Lower leg skin (tissue), 4 donors: ENCODE measurements around the gene TAL1. TPM values are rescaled to one million over a fixed set of nuclear protein-coding genes. Genes with fewer than 3 reads are reported as not detected.
"Not testable (repeated sequence)": the region's sequence is repeated elsewhere in the genome, so short reads cannot be mapped to it uniquely, and the experiment has no call there.

ENCODE experiments used
- DNase-seq, 2 donors: peaks; one replicate each; pipeline ENCODE4 v3.0.0-alpha.2; 2019; ENCODE audit warnings: low spot score in 2 of 2
- H3K4me3 ChIP-seq: fragments of 200-600 bp; sonication (generic); 2 replicates; pipeline ENCODE4 v1.5.1; 2017; ENCODE audit warnings: mild to moderate bottlenecking, low read depth; ENCODE audit not compliant: poor library complexity, severe bottlenecking
- POLR2A ChIP-seq, 2 donors: fragments of 450-650 bp; IDR thresholded peaks; one replicate each; pipeline ENCODE4 v1.6.1; 2016 to 2017; ENCODE audit warnings: antibody characterized with exemption in 2 of 2, mild to moderate bottlenecking in 1 of 2, moderate library complexity in 1 of 2
- WGBS, 2 donors: methylation state at CpG; one replicate each; pipeline ENCODE4 v1.1.5; 2018; 5-methylcytosine and 5-hydroxymethylcytosine counted together
- intact Hi-C: fragments of 100-400 bp; cut with DNase I; formaldehyde crosslinking; loops from one replicate; pipeline ENCODE4 v1.15.0; 2023; ENCODE audit warnings: low total_unique reads
- total RNA-seq, 4 donors: library from RNA; depleted of rRNA; stranded (reverse); fragments of >200 nt; gene quantifications; one replicate each; pipeline ENCODE4 v1.1.0, GENCODE V29; 2016
- TF ChIP-seq, protein P1 (sequence below), 3 donors: fragments of 450-650 bp; IDR thresholded peaks; one replicate each; pipeline ENCODE4 v1.5.1; 2016; ENCODE audit warnings: antibody characterized with exemption in 3 of 3, mild to moderate bottlenecking in 3 of 3, moderate library complexity in 2 of 3

TAL1 gene
- total RNA-seq, 4 donors from 2014 or later = 0.76 to 4.7 (median 2.0) TPM

DNA sequence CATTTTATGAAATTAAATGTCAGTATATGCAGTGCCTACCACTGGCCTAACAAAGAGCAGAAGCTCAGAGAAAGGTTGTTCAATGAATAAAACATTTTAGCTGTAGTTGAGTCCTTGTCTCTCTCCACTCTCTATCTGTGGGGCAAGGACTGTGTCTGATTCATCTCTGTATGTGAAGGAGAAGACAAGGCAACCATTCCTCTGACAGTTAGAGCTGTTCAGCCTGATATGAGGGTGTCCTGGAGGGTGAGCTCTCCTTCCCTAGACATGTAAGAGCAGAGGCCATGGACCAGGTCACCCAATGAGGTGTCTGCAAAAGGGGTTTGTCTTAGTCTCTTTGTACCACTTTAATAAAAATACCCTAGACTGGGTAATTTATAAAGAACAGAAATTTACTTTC is 37.7 kb downstream of the TAL1 start:
- TF ChIP-seq, protein P1, sequence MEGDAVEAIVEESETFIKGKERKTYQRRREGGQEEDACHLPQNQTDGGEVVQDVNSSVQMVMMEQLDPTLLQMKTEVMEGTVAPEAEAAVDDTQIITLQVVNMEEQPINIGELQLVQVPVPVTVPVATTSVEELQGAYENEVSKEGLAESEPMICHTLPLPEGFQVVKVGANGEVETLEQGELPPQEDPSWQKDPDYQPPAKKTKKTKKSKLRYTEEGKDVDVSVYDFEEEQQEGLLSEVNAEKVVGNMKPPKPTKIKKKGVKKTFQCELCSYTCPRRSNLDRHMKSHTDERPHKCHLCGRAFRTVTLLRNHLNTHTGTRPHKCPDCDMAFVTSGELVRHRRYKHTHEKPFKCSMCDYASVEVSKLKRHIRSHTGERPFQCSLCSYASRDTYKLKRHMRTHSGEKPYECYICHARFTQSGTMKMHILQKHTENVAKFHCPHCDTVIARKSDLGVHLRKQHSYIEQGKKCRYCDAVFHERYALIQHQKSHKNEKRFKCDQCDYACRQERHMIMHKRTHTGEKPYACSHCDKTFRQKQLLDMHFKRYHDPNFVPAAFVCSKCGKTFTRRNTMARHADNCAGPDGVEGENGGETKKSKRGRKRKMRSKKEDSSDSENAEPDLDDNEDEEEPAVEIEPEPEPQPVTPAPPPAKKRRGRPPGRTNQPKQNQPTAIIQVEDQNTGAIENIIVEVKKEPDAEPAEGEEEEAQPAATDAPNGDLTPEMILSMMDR (IDR thresholded peaks at IDR 0.05) = no peak
- TF ChIP-seq POLR2A (IDR thresholded peaks at IDR 0.05) = no peak
- intact Hi-C loops = no loop called here
- H3K4me3 ChIP-seq = no peak overlapping the region
- peak in 1 of 2 donors; percentile 36 for DNase-seq

DNA sequence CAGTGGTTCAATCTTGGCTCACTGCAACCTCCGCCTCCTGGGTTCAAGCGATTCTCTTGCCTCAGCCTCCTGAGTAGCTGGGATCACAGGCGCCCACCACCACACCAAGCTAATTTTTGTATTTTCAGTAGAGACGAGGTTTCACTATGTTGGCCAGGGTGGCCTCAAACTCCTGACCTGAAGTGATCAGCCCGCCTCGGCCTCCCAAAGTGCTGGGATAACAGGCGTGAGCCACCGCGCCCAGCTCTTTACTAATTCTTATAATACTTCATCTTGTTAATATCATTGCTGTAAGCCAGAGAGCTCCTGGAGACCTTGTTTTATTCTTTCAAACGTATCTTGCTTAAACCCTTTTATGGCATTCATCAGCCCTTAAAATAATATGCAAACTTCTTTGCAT is 38.5 kb downstream of the TAL1 start:
- H3K4me3 ChIP-seq, intact Hi-C loops: not testable (repeated sequence)
- 86 to 90% methylated on average over 10 of the region's 10 CpGs for WGBS, 2 donors
- peak; percentile 8 to 39 for DNase-seq

DNA sequence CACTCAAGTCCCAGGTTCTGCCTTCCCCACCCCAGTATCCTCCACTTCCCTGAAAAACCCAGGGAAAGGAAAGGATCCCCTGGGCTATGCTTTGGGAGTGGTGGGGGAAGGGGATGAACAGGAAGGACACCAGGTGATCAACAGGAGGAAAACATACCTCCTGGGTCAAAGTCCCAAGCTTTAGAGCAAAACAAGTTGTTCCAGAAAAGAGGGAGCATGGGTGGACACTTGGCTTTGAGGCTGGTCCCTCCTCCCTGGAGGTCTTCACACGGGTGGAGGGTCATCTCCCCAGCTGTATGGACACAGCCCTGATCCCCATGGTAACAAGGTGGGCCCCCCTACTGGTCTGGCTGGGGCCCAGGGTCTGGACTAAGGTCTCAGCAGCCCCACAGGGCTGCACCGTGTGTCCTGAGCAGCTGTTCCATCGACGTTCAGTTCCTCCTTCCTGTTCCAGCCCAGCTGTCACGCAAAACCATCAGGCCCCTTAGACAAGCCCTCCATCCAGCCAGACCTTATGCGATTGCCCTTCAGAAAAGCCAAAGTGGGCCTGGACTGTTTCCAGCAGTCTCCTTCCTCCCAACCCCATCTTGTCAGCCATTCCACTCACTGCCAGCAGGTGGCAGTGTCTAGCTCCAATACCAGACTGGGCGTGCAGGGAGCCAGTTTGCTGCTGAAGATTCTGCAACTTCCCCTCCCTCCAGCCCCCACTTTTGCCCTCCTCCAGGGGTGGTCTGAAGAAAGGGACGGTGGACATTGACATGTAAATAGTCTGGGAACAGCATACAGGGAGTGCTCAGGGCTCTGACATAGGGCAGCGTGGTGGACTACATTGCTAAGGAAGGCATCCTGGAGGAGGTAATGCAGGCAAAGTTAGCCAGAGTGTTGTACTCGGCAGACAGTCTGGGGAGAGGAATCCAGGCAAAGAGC is 39.3 kb downstream of the TAL1 start:
- DNase-seq = peak; percentile 67 to 96
- H3K4me3 ChIP-seq = no peak overlapping the region
- WGBS, 2 donors = 12 to 18% methylated on average over 10 of the region's 10 CpGs
- intact Hi-C loops = no loop called here
- TF ChIP-seq POLR2A (IDR thresholded peaks at IDR 0.05) = no peak
- TF ChIP-seq, protein P1 (IDR thresholded peaks at IDR 0.05) = peak in 1 of 3 donors; percentile 77

DNA sequence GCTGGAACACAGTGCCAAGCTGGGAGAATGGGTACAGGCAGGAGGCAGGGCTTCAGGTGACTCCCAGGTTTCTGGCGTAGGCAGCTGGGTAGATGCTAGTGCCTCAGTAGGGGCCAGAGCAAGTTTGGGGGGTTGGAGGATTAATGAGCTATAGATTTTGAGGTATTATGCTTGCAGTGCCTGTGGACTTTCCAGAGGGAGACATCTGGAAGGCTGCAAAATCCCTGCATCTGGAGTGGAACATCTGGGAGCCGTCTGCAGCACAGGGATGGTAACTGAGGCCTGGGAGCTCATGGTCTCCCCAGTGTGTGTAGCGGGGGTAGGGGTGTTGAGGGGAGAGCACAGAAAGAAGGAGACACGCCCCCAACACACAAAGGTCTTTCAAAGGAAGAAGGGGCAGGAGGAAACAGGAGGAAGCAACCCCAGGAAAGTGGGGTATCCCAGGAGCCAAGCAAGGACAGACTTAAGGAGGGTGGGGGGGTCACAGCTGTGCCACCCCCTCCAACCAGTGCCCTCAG is 40.0 kb downstream of the TAL1 start:
- TF ChIP-seq POLR2A (IDR thresholded peaks at IDR 0.05) = no peak
- TF ChIP-seq, protein P1 (IDR thresholded peaks at IDR 0.05) = no peak
- peak; percentile 27 to 70 for DNase-seq
- intact Hi-C loops = no loop called here
- H3K4me3 ChIP-seq = no peak overlapping the region
- 61 to 67% methylated on average over 4 of the region's 4 CpGs for WGBS, 2 donors

DNA sequence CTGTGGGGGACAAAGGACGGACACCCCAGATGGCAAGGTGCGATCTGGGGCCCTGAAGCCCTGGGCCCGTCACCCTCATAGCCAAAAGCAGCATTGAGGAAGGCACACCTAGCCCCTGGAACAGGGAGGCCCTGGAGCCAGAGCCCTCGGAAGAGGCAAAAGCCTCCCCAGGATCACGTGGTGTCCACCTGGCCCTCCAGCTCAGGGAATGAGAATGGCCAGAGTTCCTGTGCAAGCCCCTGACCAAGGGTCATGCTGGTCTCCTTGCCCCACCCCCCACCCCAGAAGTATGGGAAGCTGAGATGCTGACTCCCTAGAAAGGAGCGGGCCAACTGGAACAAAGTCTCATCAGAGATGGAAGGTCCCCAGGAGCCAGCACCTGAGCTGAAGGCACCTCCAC is 41.2 kb downstream of the TAL1 start:
- H3K4me3 ChIP-seq = no peak overlapping the region
- DNase-seq = no peak
- intact Hi-C loops = no loop called here
- TF ChIP-seq POLR2A (IDR thresholded peaks at IDR 0.05) = no peak
- TF ChIP-seq, protein P1 (IDR thresholded peaks at IDR 0.05) = no peak
- WGBS, 2 donors = 88 to 93% methylated on average over 6 of the region's 6 CpGs

DNA sequence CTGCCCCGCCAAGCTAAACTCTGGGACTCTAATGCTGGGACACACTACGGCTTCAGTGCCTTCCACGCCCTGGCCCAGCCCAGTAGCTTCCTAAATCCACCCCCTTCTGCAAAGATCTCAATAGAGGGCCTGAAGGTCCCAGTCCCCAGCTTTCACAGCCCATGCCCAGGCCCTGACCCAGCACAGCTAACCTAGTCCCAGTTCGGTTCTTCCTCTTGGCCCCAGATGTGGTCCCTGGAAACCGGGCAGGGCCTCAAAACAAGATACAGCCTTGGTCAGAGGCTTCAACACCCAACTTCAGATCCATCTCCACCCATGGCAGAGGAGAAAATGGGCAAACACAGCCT is 41.5 kb downstream of the TAL1 start:
- 24 to 26% methylated on average over 5 of the region's 5 CpGs for WGBS, 2 donors
- DNase-seq = no peak

More for the DNA sequence above, 41.5 kb downstream of the TAL1 start:
- intact Hi-C loops = no loop called here
- H3K4me3 ChIP-seq = no peak overlapping the region
- TF ChIP-seq, protein P1 (IDR thresholded peaks at IDR 0.05) = no peak
- no peak for TF ChIP-seq POLR2A (IDR thresholded peaks at IDR 0.05)
